Mesenchymal stem cell (in vitro differentiated cells and primary cell): Measurements from ENCODE around the gene MYBPC1. TPM values are rescaled to one million over a fixed set of nuclear protein-coding genes. Genes with fewer than 3 reads are reported as not detected.
"Not testable (repeated sequence)": the region's sequence is repeated elsewhere in the genome, so short reads cannot be mapped to it uniquely, and the experiment has no call there.

ENCODE experiments used
- DNase-seq: peaks from one replicate; pipeline ENCODE4 v3.0.0-alpha.2; 2013
- H2AFZ ChIP-seq: one replicate; pipeline ENCODE4 v1.6.1; 2013; ENCODE audit warnings: low read depth, mild to moderate bottlenecking, control low read depth, inconsistent platforms, low read length, moderate library complexity
- H2AK5ac ChIP-seq: 2 replicates; pipeline ENCODE4 v1.6.1; 2013; ENCODE audit warnings: low read length, moderate library complexity, mild to moderate bottlenecking, inconsistent platforms; ENCODE audit not compliant: severe bottlenecking
- H2BK120ac ChIP-seq: one replicate; pipeline ENCODE4 v1.6.1; 2013; ENCODE audit warnings: low read depth, mild to moderate bottlenecking, inconsistent platforms, low read length, moderate library complexity
- H2BK12ac ChIP-seq, 2 experiments: one replicate each; pipeline ENCODE4 v1.6.1; 2013; ENCODE audit warnings: inconsistent platforms in 2 of 2, low read length in 2 of 2, mild to moderate bottlenecking in 2 of 2, moderate library complexity in 2 of 2, control low read depth in 1 of 2
- H2BK15ac ChIP-seq: one replicate; pipeline ENCODE4 v1.6.1; 2013; ENCODE audit warnings: mild to moderate bottlenecking, low read depth, inconsistent platforms; ENCODE audit not compliant: poor library complexity, severe bottlenecking
- H2BK5ac ChIP-seq: 2 replicates; pipeline ENCODE4 v1.6.1; 2013; ENCODE audit warnings: low read depth, mild to moderate bottlenecking, low read length, control low read depth, inconsistent platforms; ENCODE audit not compliant: poor library complexity, severe bottlenecking
- H3K14ac ChIP-seq, 2 experiments: one replicate each; pipeline ENCODE4 v1.6.1; 2013; ENCODE audit warnings: inconsistent platforms in 2 of 2, low read length in 2 of 2, control low read depth in 1 of 2, mild to moderate bottlenecking in 1 of 2, moderate library complexity in 1 of 2
- H3K18ac ChIP-seq, 2 experiments: one replicate each; pipeline ENCODE4 v1.6.1; 2013; ENCODE audit warnings: inconsistent platforms in 2 of 2, low read length in 2 of 2, control low read depth in 1 of 2, low read depth in 1 of 2, mild to moderate bottlenecking in 1 of 2
- H3K23ac ChIP-seq, 2 experiments: one replicate each; pipeline ENCODE4 v1.6.1; 2013; ENCODE audit warnings: inconsistent platforms in 2 of 2, low read length in 2 of 2, mild to moderate bottlenecking in 2 of 2, moderate library complexity in 2 of 2, control low read depth in 1 of 2
- H3K27ac ChIP-seq: 2 replicates; pipeline ENCODE4 v1.5.1; 2013; ENCODE audit warnings: mild to moderate bottlenecking, moderate library complexity, low read length, control low read depth, inconsistent platforms; ENCODE audit not compliant: poor library complexity, severe bottlenecking
- H3K27me3 ChIP-seq, 2 experiments: 2 replicates each; pipeline versions ENCODE4 v1.6.1 to v1.7.0; 2013; ENCODE audit warnings: low read length in 2 of 2, mild to moderate bottlenecking in 2 of 2, moderate library complexity in 2 of 2, control low read depth in 1 of 2, inconsistent platforms in 1 of 2; ENCODE audit not compliant: control insufficient read depth in 1 of 2, insufficient read depth in 1 of 2
- H3K36me3 ChIP-seq, 2 experiments: 2 replicates each; pipeline versions ENCODE4 v1.6.1 to v1.7.0; 2013; ENCODE audit warnings: low read length in 2 of 2, control low read depth in 1 of 2, inconsistent platforms in 1 of 2, low read depth in 1 of 2, mild to moderate bottlenecking in 1 of 2; ENCODE audit not compliant: insufficient read depth in 2 of 2, control insufficient read depth in 1 of 2
- H3K4ac ChIP-seq, 2 experiments: one replicate each; pipeline ENCODE4 v1.6.1; 2013; ENCODE audit warnings: inconsistent platforms in 2 of 2, low read length in 2 of 2, mild to moderate bottlenecking in 2 of 2, moderate library complexity in 2 of 2, control low read depth in 1 of 2, low read depth in 1 of 2
- H3K4me1 ChIP-seq: 2 replicates; pipeline ENCODE4 v1.6.1; 2013; ENCODE audit warnings: low read depth, low read length, control low read depth; ENCODE audit not compliant: control insufficient read depth, insufficient read depth
- H3K4me2 ChIP-seq: 2 replicates; pipeline ENCODE4 v1.6.1; 2013; ENCODE audit warnings: low read length, mild to moderate bottlenecking, inconsistent platforms; ENCODE audit not compliant: poor library complexity, severe bottlenecking
- H3K4me3 ChIP-seq, 2 experiments: 2 replicates each; pipeline versions ENCODE4 v1.5.1 to v1.7.0; 2013; ENCODE audit warnings: low read length in 2 of 2, mild to moderate bottlenecking in 2 of 2, control low read depth in 1 of 2, low read depth in 1 of 2; ENCODE audit not compliant: insufficient read depth in 1 of 2
- H3K79me1 ChIP-seq: replicated peaks from 2 replicates; pipeline ENCODE4 v1.6.1; 2013; ENCODE audit warnings: mild to moderate bottlenecking, control low read depth, low read length, inconsistent platforms; ENCODE audit not compliant: poor library complexity, severe bottlenecking
- H3K9ac ChIP-seq: 2 replicates; pipeline ENCODE4 v1.7.0; 2013; ENCODE audit warnings: mild to moderate bottlenecking, low read length, moderate library complexity
- H3K9me3 ChIP-seq: 2 replicates; pipeline ENCODE4 v1.7.0; 2013; ENCODE audit warnings: mild to moderate bottlenecking, low read length; ENCODE audit not compliant: control insufficient read depth
- H4K8ac ChIP-seq: one replicate; pipeline ENCODE4 v1.6.1; 2013; ENCODE audit warnings: inconsistent platforms, mild to moderate bottlenecking, low read length, moderate library complexity
- H4K91ac ChIP-seq: one replicate; pipeline ENCODE4 v1.6.1; 2013; ENCODE audit warnings: mild to moderate bottlenecking, low read length, inconsistent platforms
- WGBS: methylation state at CpG from one replicate; pipeline ENCODE4 v1.1.7; 2013; ENCODE audit warnings: mixed read lengths; 5-methylcytosine and 5-hydroxymethylcytosine counted together
- small RNA-seq: library from polyadenylated mRNA; stranded (forward); fragments of <200 nt; extraction: miRNeasy Mini kit (QIAGEN cat#:217004); gene quantifications from one replicate; pipeline ENCODE3, GENCODE V24; 2013; ENCODE audit warnings: low read depth

MYBPC1 gene

DNA sequence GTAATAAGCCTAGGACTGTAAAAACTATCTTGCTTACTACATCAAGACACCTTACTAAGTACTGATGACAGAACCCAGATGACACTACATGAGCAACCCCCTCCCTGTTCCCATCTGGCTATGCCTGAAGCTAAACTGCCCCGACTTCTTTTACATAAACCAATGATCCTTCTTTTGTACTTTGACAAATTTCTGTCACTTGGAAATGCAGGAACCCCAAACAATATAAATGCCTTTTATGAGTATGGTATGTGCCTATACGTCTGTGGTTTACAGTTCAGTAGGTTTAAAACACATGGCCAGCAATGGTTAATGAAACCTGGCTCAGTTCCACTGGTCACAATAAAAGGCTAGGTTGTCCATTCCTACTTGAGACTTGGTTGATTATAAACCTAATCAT lies 138.4 kb downstream of the MYBPC1 start:
- Histone ChIP-seq H4K8ac (no peak overlapping the region), H3K4me1 (no peaks in the 10 kb centered on the region), H3K18ac (no peak overlapping the region), H3K79me1 (no peaks in the 10 kb centered on the region), H3K9me3 (no peaks in the 10 kb centered on the region), H2BK5ac (no peak overlapping the region), H4K91ac (no peak overlapping the region), H3K4ac (no peak overlapping the region), H3K23ac (no peak overlapping the region), H2BK15ac (no peak overlapping the region), H3K4me3 (no peak overlapping the region), H3K27me3 (no peaks in the 10 kb centered on the region), H3K14ac (no peak overlapping the region), H3K27ac (no peak overlapping the region), H3K4me2 (no peak overlapping the region), H2AK5ac (no peak overlapping the region), H2AFZ (no peak overlapping the region), H3K9ac (no peak overlapping the region), H2BK120ac (no peak overlapping the region), H2BK12ac (no peak overlapping the region), H3K36me3 (peaks cover 0 to 52% of the 10 kb centered on the region in 2 experiments)
- 87% methylated on average over 2 of the region's 2 CpGs for WGBS
- no peak for DNase-seq

DNA sequence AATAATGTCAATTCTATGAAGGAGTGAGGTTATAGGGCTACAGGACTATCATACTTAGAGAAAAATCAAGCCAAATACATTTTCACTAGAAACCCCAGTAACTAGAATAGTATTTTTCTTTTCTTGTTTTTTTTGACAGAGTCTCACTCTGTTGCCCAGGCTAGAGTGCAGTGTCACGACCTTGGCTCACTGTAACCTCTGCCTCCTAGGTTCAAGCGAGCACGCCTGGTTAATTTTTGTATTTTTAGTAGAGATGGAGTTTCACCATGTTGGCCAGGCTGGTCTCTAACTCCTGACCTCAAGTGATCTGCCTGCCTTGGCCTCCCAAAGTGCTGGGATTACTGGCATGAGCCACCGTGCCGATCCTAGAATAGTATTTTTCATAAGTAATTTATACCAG lies 139.7 kb downstream of the MYBPC1 start:
- not testable (repeated sequence) for H4K91ac ChIP-seq, H2AK5ac ChIP-seq, DNase-seq, H2BK5ac ChIP-seq, H3K9me3 ChIP-seq, H3K27ac ChIP-seq, H2BK120ac ChIP-seq, H3K4me2 ChIP-seq, H3K9ac ChIP-seq, H3K4me1 ChIP-seq, H2AFZ ChIP-seq, H3K23ac ChIP-seq, H3K4ac ChIP-seq, H3K27me3 ChIP-seq, H4K8ac ChIP-seq, H3K4me3 ChIP-seq, H3K14ac ChIP-seq, H2BK15ac ChIP-seq, H3K79me1 ChIP-seq, H2BK12ac ChIP-seq, H3K18ac ChIP-seq
- WGBS, result 96% methylated on average over 3 of the region's 5 CpGs
- peaks cover 11 to 52% of the 10 kb centered on the region in 2 experiments for H3K36me3 ChIP-seq

Small RNA genes lying within 50 kb of the gene (small RNA-seq; reads per million reads assigned to genes)
- gene RNY1P16, result not detected
